Natural killer cell (primary cell): ENCODE measurements around the gene CLNK. TPM values are rescaled to one million over a fixed set of nuclear protein-coding genes. Genes with fewer than 3 reads are reported as not detected.

Experiments
- ATAC-seq, 3 donors: fragments of 150-1000 bp in 2 of 3; fragments of 200-7000 bp in 1 of 3; cut with Tn5 transposase; 1 replicate in 1 of 3; 2 replicates in 2 of 3; pipeline ENCODE4 v1.10.0; 2021; ENCODE audit warnings: mild to moderate bottlenecking in 2 of 3, moderate library complexity in 2 of 3
- DNase-seq, 2 donors: peaks; one replicate each; pipeline versions ENCODE4 v3.0.0 to v3.0.0-alpha.2; 2013 to 2021; ENCODE audit warnings: mixed read lengths in 1 of 2
- H3K27ac ChIP-seq: one replicate; pipeline ENCODE4 v1.5.1; 2013; ENCODE audit warnings: mild to moderate bottlenecking, low read length
- H3K27me3 ChIP-seq: one replicate; pipeline ENCODE4 v1.6.1; 2013; ENCODE audit warnings: low read length; ENCODE audit not compliant: control insufficient read depth, insufficient read depth
- H3K36me3 ChIP-seq: one replicate; pipeline ENCODE4 v1.6.1; 2013; ENCODE audit warnings: low read length; ENCODE audit not compliant: control insufficient read depth, insufficient read depth
- H3K4me1 ChIP-seq: one replicate; pipeline ENCODE4 v1.6.1; 2013; ENCODE audit warnings: low read length; ENCODE audit not compliant: control insufficient read depth, insufficient read depth
- H3K4me3 ChIP-seq: one replicate; pipeline ENCODE4 v1.5.1; 2013; ENCODE audit warnings: low read length
- H3K9me3 ChIP-seq: one replicate; pipeline ENCODE4 v1.6.1; 2013; ENCODE audit warnings: low read length; ENCODE audit not compliant: control insufficient read depth, insufficient read depth
- H3K27ac Mint-ChIP-seq, 2 donors: one replicate each; pipeline ENCODE4 v1.8.0; 2022; ENCODE audit warnings: mild to moderate bottlenecking in 2 of 2, mixed read lengths in 2 of 2, moderate library complexity in 1 of 2
- H3K27me3 Mint-ChIP-seq, 2 donors: one replicate each; pipeline ENCODE4 v1.8.0; 2022; ENCODE audit warnings: low read depth in 2 of 2, mixed read lengths in 2 of 2
- H3K36me3 Mint-ChIP-seq: one replicate; pipeline ENCODE4 v1.8.0; 2022; ENCODE audit warnings: mixed read lengths
- H3K4me1 Mint-ChIP-seq, 2 donors: one replicate each; pipeline ENCODE4 v1.8.0; 2022; ENCODE audit warnings: mixed read lengths in 2 of 2
- H3K4me3 Mint-ChIP-seq: one replicate; pipeline ENCODE4 v1.8.0; 2022; ENCODE audit warnings: mild to moderate bottlenecking, moderate library complexity, mixed read lengths
- H3K9me3 Mint-ChIP-seq, 2 donors: one replicate each; pipeline ENCODE4 v1.8.0; 2022; ENCODE audit warnings: mixed read lengths in 2 of 2
- CTCF ChIP-seq: fragments of 200-600 bp; IDR thresholded peaks from one replicate; pipeline ENCODE4 v1.8.0; 2022; ENCODE audit warnings: antibody characterized with exemption
- WGBS: methylation state at CpG from one replicate; pipeline ENCODE4 v1.1.7; 2013; ENCODE audit warnings: missing lambda C conversion rate; ENCODE audit not compliant: insufficient coverage; 5-methylcytosine and 5-hydroxymethylcytosine counted together
- intact Hi-C: fragments of 100-400 bp; cut with micrococcal nuclease; formaldehyde crosslinking; loops from one replicate; pipeline ENCODE4 v1.14.2; 2022
- total RNA-seq, 4 donors: library from RNA; stranded (reverse); fragments of 120-200 nt in 1 of 4; gene quantifications; one replicate each; pipeline versions ENCODE4 v1.2.3 to v1.2.4, GENCODE V29; 2013 to 2022

Gene CLNK
- total RNA-seq, 3 donors from 2014 or later (not counting 1 experiment from before 2014, with no cell fraction given) = 1.00 to 1.1 (median 1.0) TPM

GRCh38 chr4:10667701-10668326, 16.8 kb downstream of the CLNK start:
- Mint-ChIP-seq H3K36me3 (no peaks in the 10 kb centered on the region), H3K9me3 (no peaks in the 10 kb centered on the region), H3K4me3 (no peak overlapping the region), H3K27ac (no peak overlapping the region), H3K4me1 (peaks cover 24 to 30% of the 10 kb centered on the region in 2 donors), H3K27me3 (no peaks in the 10 kb centered on the region)
- Histone ChIP-seq H3K27me3 (no peaks in the 10 kb centered on the region), H3K4me3 (no peak overlapping the region), H3K4me1 (peaks cover 24% of the 10 kb centered on the region), H3K36me3 (no peaks in the 10 kb centered on the region), H3K27ac (no peak overlapping the region), H3K9me3 (no peaks in the 10 kb centered on the region)
- intact Hi-C loops = no loop called here
- no peak for ATAC-seq
- no peak for DNase-seq
- WGBS = 67% methylated on average over 10 of the region's 10 CpGs
- TF ChIP-seq CTCF = no peak

GRCh38 chr4:10666616-10667015, 18.0 kb downstream of the CLNK start:
- Mint-ChIP-seq H3K27me3 (no peaks in the 10 kb centered on the region), H3K4me1 (peaks cover 17 to 18% of the 10 kb centered on the region in 2 donors), H3K9me3 (no peaks in the 10 kb centered on the region), H3K4me3 (no peak overlapping the region), H3K36me3 (no peaks in the 10 kb centered on the region), H3K27ac (no peak overlapping the region)
- intact Hi-C loops = no loop called here
- 70% methylated on average over 6 of the region's 6 CpGs for WGBS
- no peak for TF ChIP-seq CTCF
- Histone ChIP-seq H3K4me3 (no peak overlapping the region), H3K27me3 (no peaks in the 10 kb centered on the region), H3K27ac (no peak overlapping the region), H3K4me1 (peaks cover 19% of the 10 kb centered on the region), H3K9me3 (no peaks in the 10 kb centered on the region), H3K36me3 (no peaks in the 10 kb centered on the region)
- DNase-seq = no peak
- no peak for ATAC-seq

- peak; percentile 30 to 53 (median 52) for ATAC-seq
Observed at GRCh38 chr4:10664408-10664807, 20.2 kb downstream of the CLNK start.

More at GRCh38 chr4:10664408-10664807, 20.2 kb downstream of the CLNK start:
- H3K27ac ChIP-seq = no peak overlapping the region
- H3K27ac Mint-ChIP-seq = peak overlapping the region in 1 of 2 donors; percentile 14
- no peak overlapping the region for H3K4me3 Mint-ChIP-seq
- H3K4me3 ChIP-seq = no peak overlapping the region
- WGBS = 24% methylated on average over 5 of the region's 5 CpGs
- no peaks in the 10 kb centered on the region for H3K27me3 ChIP-seq
- peaks cover 11 to 12% of the 10 kb centered on the region in 2 donors for H3K4me1 Mint-ChIP-seq
- TF ChIP-seq CTCF = no peak
- no peak for DNase-seq
- no peaks in the 10 kb centered on the region for H3K36me3 ChIP-seq
- no peaks in the 10 kb centered on the region for H3K27me3 Mint-ChIP-seq
- no peaks in the 10 kb centered on the region for H3K9me3 ChIP-seq
- H3K36me3 Mint-ChIP-seq = no peaks in the 10 kb centered on the region
- intact Hi-C loops = no loop called here
- peaks cover 7% of the 10 kb centered on the region for H3K4me1 ChIP-seq
- no peaks in the 10 kb centered on the region for H3K9me3 Mint-ChIP-seq
